GM19328 (cell line): Measurements from ENCODE around the gene ZNF787.
"Not testable (repeated sequence)": the region's sequence is repeated elsewhere in the genome, so short reads cannot be mapped to it uniquely, and the experiment has no call there.

Experiments
- ATAC-seq: cut with Tn5 transposase; IDR thresholded peaks from one replicate; pipeline ENCODE4 v1.9.1; 2021; ENCODE audit warnings: mild to moderate bottlenecking, moderate library complexity; ENCODE audit not compliant: unreplicated experiment

The ZNF787 gene

GRCh38 chr19:56107626-56108351 is 13.3 kb downstream of the ZNF787 start:
- ATAC-seq = no peak

GRCh38 chr19:56106993-56107392 is 14.1 kb downstream of the ZNF787 start:
- ATAC-seq = no peak

- ATAC-seq = no peak
Observed at GRCh38 chr19:56106397-56106849, 14.7 kb downstream of the ZNF787 start.

GRCh38 chr19:56105831-56106396 is 15.2 kb downstream of the ZNF787 start:
- not testable (repeated sequence) for ATAC-seq

GRCh38 chr19:56105090-56105701 is 15.9 kb downstream of the ZNF787 start:
- no peak for ATAC-seq

- ATAC-seq = no peak
Observed at GRCh38 chr19:56104423-56104822, 16.7 kb downstream of the ZNF787 start.

GRCh38 chr19:56103027-56103614 is 18.0 kb downstream of the ZNF787 start:
- ATAC-seq = no peak

- ATAC-seq = no peak
Observed at GRCh38 chr19:56101746-56102535, 19.2 kb downstream of the ZNF787 start.

GRCh38 chr19:56101095-56101494 is 20.0 kb downstream of the ZNF787 start:
- ATAC-seq = no peak

GRCh38 chr19:56099638-56100539 is 21.2 kb downstream of the ZNF787 start:
- no peak for ATAC-seq

- no peak for ATAC-seq
Observed at GRCh38 chr19:56098731-56099568, 22.1 kb downstream of the ZNF787 start.

- ATAC-seq = not testable (repeated sequence)
Observed at GRCh38 chr19:56098237-56098636, 22.9 kb downstream of the ZNF787 start.

GRCh38 chr19:56097776-56098175 is 23.3 kb downstream of the ZNF787 start:
- ATAC-seq = no peak

- ATAC-seq = no peak
Observed at GRCh38 chr19:56097306-56097705, 23.8 kb downstream of the ZNF787 start.

GRCh38 chr19:56096665-56097064 is 24.4 kb downstream of the ZNF787 start:
- ATAC-seq = no peak

- no peak for ATAC-seq
Observed at GRCh38 chr19:56094449-56094848, 26.6 kb downstream of the ZNF787 start.

GRCh38 chr19:56092685-56093631 is 28.1 kb downstream of the ZNF787 start:
- ATAC-seq = no peak
